DMS114 treated with DMSO at 0.1 percent for 48 hours (cell line): ENCODE data around the gene TBC1D16.

Experiments used
- DNase-seq: peaks from one replicate; lab custom pipeline; 2025; ENCODE audit not compliant: unreplicated experiment; lab: John Stamatoyannopoulos, UW

Gene TBC1D16

DNA sequence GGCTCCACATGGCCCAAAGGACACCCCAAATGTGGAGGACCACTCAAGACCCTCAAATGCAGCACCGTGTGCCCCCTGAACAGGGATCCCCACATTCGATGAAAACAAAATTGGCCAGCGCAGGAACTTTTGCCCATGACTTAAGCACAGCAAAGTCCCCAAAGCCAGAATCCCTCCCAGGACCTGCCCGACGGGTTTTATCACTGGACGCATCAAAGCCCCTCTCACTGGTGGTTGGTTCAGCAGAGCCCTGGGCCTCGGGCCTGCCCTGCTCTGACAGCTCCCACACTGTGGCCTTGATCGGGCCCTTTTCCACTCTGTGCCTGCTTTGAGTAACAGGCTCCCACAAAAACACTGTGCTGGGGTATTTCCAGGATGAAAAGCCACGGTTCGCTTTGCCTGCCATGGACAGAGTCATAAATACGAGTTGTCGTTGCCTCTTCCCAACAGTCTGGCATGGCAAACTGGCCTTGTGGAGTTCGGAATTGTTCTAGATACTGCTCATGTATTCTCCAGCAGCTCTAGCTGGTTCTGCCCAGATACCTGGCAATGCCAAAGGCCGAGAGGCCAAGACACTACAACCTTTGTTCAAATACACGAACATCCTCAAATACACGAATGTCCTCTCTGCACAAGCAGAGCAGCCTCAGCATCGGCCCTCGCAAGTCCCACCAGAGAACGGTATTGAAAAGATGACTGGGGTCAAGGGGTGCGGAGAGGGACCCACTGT, 46.4 kb downstream of the TBC1D16 start:
- no peak for DNase-seq

DNA sequence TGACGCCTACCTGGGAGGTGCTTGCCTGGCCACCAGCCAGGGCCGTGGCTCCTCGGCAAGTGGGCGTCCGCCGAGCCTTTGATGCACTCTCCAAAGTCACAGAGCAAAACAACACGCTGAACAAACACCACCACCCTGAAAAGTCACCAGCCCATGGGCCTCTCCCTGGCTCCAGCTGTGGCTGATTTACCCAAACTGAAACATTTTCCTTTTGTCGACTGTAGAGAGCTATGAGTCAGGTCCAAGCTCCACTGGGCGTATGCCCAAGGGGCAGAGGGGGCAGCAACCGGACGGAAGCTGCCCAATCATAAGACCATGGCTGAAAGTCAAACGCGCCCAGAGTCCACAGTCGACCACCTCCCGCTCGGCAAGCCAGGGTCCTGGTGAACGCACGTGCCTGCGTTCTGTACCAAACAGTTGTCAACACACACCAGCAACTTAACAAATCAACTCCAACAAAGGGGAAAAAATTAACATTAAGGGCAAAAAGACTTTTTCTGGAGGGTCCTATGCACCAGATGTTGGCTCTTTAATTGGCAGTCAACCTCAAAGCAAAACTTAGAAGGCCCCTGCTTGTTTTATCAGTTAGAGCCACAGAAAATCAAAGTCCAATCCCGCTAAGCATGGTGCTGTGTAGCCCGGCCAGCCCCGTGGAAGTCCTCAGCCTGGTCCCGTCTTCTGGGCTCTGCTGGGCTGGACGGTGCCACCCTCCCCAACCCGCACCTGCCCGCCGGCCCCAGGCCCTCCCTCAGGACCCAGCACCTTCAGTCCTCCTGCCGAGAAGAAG, 47.3 kb downstream of the TBC1D16 start:
- no peak for DNase-seq

DNA sequence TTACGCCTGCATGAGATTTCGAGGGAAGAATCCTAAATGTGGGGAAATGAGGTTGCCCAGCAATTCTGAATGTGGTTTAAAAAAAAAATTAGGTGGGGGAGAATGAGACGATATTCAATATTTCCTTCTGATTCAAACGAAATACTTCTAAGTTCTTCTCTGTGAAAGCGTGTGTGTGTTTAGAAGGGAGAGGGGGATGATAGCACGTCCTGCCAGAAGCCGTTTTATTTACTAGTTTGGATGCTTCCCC, 47.8 kb downstream of the TBC1D16 start:
- DNase-seq = no peak

DNA sequence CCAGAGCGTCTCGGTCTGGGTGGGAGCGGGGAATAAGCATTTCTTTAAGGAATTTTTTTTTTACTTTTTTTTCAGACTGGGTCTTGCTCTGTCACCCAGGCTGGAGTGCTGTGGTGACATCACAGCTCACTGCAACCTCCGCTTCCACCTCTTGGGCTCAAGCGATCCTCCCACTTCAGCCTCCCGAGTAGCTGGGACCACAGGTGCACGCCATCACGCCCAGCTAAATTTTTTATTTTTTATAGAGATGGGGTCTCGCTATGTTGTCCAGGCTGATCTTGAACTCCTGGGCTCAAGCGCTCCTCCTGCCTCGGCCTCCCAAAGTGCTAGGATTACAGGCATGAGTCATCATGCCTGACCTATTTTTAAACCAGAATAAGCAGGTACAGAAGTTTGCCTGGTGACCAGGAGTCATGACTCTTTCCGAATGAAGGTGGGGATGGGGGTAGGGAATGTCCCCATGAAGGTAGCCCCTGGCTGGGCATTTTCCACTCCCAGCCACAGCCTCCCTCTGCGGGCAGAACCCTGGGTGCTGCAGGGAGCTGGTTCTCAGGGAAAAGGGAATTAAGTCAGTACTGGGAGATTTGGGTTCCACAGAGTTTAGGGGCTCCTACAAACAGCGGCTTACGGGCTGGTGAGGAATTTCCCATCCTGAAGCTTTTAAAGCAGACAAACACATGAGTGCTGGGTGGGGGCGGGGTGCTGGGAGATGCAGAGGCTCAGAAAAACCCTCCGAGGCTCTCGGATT, 48.3 kb downstream of the TBC1D16 start:
- no peak for DNase-seq

DNA sequence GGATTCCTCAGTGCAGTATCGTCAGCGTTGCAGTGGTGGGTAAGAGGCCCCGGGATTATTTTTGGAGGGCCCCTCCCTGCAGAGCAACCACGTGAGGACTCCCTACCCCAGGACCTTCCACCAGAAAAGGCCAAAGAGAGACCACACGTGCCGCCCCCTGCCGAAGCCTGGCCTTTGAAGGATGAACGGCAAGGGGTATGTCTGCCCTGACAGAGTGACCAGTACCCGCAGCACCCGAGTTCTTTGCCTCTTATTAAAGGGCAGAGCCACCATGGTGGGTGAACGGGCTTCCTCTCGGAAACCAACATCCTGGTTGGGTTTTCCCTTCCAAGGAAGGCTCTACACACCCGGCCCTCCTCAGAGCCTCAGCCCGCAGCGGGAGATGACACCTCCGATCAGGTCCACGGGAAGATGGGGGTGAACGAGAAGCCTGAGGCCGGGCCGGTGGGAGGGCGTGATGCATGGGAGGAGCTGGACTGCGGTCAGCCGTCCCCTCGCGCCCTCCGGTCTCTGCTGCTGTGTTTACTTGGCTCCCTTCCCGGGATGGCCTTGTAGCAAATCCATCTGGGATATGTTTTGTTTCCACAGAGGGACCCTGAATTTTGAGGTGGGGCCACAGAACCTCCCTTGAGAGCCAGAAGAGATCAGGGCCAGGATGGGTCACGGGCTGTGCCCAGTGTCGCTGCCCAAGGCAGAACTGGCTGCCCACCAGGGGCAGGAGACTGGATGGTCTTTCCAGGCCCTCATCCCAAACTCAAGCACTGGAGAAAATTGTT, 49.1 kb downstream of the TBC1D16 start:
- no peak for DNase-seq

DNA sequence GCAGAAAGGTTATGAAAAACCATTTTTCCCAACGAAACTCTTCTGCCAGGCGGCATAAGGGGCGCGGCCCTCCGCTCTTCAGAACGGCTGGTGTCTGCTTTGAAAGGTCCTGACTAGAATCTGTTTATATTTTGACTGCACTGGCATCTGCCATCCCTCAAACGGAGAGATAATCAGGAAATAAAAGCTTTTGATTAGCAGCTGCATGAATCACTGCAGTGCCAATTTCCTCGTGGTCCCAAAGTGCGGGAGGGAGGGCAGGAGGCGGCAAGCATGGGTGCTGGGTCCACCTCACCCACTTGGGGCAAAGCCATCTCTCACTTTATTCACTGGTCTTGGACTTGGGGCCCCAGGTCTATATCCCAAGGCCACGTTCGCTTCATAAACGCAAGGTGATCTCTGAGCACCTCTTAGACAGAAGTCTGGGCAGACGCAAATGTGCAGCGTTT, 49.7 kb downstream of the TBC1D16 start:
- DNase-seq = no peak

DNA sequence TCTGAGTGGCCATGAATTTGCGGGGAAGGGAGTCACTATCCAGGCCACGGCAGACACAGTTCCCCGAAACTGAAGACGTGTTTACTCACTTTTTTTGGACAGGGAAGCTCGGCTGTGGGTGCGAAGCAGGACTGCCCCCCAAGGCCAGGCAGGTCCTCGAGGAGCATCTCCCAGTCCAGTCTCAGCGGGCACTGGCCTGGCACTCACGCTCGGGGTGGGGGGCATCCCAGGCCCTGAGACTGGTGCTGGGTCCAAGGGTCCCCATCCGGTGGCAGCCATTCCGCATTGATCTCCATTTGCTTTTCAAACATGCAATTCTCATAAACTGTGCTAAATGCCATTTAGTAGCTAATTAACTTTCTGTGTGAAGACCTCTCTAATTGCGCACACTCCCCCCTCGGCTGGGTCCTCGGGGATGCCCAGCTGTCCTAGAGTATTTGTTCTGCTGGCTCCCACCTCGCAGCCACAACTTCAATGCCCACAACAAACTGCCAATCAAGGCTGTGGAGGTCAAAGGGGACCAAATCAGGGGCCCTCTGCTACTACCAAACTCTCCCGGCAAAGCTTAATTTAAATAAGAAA, 50.2 kb downstream of the TBC1D16 start:
- no peak for DNase-seq

DNA sequence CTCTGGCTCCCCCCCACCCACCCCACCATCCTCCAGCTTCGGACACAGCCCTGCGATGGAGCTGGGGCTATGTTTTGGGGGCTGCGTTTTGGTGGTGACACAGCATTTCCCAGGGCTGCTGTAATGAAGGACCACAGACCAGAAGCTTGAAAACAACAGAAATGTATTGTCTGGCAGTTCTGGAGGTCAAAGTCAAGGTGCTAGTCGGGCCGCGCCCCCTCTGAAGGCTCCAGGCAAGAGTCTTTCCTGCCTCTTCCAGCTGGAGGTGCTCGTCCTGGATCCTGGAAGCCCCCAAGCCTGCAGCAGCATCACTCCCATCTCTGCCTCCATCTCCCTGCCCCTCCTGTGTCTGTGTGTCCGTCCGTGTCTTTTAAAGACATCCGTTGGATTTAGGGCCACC, 50.8 kb downstream of the TBC1D16 start:
- DNase-seq = no peak

DNA sequence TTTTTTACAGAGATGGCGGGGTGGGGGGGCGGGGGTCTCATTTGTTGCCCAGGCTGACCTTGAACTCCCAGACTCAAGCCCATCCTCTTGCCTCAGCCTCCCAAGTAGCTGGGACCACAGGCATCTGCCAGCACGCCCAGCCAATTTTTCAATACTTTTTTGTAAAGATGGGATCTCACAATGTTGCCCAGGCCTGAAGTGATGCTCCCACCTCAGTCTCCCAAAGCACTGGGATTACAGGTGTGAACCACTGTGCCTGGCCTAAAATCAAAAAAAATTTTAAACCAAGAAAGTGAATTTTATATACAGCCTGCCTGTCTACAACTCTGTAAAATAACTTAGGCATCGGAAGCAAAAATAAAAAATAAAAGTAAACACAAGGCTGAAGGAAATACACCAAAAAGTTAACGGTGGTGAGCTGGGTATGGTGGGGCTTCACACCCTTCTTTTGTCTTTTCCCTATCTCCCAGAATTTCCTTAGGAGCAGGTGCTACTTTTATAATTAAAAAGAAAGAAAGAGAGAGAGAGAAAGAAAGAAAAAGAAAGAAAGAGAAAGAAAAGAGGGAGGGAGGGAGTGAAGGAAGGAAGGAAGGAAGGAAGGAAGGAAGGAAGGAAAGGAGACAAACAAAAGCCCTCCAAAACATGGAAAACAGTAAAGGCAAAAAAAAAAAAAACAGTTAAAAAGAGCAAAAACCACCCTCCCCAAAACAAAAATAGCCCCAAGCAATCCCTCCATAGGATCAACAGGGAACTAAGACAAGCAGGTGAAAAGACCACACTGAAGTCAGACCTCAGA, 51.4 kb downstream of the TBC1D16 start:
- DNase-seq = no peak

DNA sequence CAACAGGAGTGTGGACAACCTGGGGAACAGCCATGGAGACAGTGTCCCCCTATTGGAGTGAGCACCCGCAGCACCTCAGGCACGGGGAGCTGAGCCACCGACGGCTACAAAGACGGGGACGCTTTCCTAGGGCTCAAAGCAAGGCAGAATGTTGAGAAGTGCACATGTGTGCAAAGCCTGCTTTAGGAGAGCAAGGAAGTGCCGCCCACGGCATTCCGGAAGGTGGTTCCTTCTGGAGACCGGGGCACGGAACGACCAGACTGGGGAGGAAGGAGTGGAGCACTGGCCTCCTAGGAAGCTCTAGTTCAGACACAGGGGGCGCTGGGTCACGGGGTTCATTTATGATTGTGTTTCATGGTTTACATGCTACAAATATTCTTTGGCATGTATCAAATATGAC, 52.2 kb downstream of the TBC1D16 start:
- DNase-seq = no peak

DNA sequence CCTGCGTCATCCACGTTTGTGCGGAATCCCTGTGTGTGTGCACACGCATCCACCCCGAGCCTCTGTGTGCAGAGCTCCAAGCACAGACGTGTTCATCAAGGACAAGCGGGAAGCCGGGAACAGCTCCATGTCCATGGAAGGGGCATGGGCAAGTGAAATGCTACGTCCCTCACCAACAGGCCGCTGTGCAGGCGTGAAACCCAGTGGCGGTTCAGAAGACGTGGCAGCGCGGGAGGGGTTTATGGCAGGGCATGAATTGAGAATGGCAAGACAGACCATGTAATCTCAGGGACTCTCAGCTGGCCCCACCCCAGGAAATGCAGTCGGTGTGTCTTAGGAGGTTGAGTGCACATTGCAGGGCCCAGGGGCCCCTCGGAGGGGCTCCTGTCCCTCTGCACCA, 52.7 kb downstream of the TBC1D16 start:
- no peak for DNase-seq

DNA sequence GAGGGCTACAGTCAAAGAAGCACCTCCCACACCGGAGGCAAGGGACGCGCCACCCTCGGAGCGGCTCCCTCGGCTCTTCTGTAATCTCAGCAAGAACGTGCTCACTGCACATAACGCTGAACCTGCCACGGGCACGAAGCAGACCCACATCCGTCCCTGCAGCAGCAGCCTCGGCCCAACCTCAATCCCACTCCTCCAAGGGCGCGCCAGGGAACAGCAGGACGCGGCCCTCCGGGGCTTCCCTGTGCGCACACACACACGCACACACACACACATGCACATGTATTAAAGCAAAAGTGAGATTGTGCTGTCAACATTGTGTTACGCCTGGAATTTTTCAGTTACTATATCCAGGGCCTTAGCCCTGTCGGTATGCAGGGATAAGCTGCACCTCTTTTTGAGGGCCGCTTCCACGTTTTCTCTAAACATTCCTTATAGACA, 54.0 kb downstream of the TBC1D16 start:
- DNase-seq = no peak

DNA sequence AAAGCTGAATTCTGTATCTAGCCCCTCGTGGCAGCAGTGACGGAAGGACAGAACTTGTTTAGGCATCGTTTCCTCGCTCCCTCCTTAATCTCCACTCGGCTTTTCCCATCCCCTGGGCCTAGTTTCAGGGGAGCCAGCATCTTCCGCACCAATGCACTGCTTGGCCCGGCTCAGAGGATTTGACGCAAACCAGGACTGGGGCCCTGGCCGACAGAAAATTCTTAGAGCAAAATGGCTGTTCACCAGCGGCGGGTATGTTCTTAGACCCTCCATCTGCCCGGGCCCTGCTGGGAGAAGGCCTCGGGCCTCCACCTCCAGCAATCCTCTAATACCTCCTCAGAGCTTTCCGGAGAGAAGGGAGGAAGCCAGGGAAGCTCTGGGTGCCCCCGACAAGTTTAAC, 54.6 kb downstream of the TBC1D16 start:
- no peak for DNase-seq

DNA sequence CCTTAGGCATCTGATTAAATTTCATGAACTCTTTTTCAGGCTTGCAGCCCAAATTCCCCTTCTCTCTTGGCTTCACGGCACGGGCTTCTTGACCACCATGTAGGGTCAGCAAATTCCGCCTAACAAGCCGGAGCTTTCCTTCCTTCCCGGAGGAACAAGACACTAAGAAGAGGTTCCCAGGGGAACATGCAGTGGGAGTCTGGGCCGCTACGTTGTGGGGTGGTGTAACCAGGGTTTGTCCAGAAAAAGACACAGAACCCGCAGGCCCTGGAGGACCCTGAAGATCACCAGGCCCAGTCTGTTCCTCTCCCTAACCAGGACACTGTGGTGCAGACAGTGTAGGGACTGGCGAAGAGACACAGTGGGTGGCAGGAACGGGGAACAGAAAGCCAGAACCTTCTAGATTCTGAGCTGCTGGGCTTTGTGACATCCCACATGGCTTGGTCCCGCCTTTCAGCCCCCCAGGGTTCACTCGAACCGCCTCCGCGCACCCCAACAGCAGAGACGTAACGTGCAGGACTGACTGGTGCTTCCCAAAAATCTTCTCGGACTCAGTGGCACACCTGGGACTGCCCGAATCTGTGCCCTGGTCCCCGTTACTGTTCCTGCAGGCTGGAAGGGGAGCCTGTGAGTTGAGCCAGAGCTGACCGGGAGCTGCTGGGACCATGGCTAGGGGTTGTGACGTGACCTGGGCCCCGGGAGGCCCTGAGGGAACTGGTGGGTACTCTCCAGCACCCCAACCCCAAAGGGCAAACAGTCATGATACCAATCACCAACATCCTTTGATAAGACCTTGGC, 55.2 kb downstream of the TBC1D16 start:
- no peak for DNase-seq

DNA sequence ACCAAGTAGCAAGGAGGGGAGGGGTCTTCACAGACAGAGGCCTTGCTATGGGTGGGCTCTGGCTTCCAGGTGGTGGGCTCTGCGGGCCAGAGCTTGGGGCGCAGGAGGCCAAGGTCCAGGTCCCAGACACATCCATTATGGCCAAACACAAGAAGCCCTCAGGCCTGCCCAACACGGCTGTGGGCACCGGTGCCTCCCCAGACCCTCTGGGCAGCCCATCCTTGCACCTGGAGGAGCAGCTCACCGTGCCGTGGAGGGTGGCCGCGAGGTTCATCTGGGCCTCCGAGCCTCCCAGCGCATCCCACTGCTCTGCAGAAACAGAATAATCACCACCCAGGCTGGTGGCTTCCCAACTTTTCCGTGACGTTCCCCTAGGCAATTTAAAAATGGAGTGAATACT, 55.9 kb downstream of the TBC1D16 start:
- no peak for DNase-seq

DNA sequence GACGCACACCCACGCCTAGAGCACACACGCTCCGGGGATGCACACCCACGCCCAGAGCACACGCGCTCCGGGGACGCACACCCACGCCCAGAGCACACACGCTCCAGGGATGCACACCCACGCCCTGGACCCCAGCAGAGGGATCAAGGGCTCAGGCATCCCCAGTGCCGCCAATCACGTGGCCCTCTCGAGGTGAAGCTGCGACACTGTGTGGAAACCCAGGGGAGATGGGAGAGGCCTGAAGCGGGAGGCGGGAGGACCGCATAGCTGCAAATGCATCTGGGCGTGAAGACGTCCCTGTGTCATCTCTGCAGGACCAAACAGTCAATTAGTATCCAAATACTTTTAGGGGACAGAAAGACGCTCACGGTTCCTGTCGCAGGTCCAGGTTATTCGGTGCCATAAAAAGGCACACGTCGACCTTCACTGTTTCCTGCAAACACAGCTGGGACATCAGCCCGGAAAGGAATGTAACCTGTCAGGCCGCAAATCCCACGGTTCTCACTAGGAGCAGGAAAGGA, 56.4 kb downstream of the TBC1D16 start:
- DNase-seq = no peak

DNA sequence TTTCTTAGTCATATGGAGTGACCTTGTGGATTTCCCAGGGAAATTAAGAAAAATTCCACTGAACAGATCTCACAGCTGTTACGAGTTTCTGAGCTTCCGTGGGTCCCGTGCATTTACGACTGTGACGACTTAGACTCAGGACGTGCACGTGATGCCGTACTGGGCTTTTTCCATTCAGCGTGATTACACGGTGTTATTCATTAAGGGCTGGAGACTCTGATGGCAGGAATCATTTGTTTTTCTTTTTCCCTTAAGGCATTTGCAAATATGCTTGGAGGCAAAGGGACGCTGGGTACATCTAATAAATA, 57.2 kb downstream of the TBC1D16 start:
- no peak for DNase-seq

DNA sequence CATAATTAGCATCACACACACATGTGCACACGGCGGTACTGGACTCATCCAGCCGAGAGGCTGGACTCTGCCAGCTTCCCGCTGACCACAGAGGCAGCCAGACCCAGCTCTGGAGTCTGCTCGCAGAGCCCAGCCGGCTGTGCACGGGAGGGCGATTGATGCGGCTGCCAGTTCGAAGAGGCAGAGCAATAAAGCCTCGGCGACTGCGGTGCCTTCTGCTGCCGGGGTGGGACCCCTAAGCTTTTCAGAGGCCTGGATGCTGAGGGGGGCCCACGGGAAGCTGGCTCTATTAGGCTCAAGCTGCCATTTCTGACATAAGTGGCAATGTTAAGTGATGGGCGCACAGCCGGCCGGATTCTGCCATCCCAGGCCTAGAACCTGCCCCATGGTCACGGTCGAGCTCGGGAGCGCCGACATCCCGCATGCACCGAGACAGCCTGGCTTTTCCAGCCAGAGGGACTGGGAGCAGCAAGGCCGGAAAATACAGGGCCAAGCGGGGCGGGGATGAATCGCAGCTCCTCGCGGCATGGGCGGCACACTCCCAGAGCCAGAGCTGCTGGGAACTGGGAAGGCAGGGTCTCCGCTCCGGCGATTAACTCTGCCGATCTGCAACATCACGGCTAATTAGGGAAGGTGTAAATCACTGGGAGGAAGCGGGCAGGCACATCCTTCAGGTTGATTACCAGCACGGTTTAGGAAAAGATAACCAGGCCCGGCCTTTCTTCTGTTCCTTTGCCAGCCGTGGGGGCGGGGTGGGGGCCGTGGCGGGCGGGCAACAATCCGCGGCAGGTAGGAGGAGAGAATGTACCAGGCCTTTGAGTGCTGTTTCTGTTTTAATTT, 57.7 kb downstream of the TBC1D16 start:
- DNase-seq = no peak
